Measurements from ENCODE around the gene UBAC2.

The UBAC2 gene

DNA sequence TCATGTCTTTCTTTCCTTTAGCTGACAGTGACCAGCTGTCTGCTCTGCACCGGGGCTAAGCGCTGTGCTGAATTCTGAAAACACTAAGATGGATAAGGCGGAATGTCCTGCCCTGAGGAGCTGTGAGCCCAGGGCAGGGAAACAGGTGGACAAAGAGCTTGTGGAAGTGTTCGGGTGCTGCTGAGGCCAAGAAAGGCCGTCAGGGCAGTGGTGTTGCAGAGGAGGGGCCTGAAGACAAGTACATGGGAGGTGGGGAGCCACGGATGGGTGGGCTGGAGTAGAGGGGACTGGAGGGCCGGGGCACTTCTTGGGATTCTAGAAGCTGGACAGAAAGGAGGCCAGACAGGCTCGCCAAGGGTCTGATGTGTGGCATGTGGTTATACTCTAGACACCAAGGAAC, 172.8 kb downstream of the UBAC2 start:
- H3K4me3 ChIP-seq (ENCODE audit: low read depth, low read length), result no peak overlapping the region
- DNase-seq (ENCODE audit: low read depth), result no peak
- TF ChIP-seq, protein P1, sequence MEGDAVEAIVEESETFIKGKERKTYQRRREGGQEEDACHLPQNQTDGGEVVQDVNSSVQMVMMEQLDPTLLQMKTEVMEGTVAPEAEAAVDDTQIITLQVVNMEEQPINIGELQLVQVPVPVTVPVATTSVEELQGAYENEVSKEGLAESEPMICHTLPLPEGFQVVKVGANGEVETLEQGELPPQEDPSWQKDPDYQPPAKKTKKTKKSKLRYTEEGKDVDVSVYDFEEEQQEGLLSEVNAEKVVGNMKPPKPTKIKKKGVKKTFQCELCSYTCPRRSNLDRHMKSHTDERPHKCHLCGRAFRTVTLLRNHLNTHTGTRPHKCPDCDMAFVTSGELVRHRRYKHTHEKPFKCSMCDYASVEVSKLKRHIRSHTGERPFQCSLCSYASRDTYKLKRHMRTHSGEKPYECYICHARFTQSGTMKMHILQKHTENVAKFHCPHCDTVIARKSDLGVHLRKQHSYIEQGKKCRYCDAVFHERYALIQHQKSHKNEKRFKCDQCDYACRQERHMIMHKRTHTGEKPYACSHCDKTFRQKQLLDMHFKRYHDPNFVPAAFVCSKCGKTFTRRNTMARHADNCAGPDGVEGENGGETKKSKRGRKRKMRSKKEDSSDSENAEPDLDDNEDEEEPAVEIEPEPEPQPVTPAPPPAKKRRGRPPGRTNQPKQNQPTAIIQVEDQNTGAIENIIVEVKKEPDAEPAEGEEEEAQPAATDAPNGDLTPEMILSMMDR (conservative IDR thresholded peaks at IDR 0.05; ENCODE audit: low read depth, low read length), result no peak

DNA sequence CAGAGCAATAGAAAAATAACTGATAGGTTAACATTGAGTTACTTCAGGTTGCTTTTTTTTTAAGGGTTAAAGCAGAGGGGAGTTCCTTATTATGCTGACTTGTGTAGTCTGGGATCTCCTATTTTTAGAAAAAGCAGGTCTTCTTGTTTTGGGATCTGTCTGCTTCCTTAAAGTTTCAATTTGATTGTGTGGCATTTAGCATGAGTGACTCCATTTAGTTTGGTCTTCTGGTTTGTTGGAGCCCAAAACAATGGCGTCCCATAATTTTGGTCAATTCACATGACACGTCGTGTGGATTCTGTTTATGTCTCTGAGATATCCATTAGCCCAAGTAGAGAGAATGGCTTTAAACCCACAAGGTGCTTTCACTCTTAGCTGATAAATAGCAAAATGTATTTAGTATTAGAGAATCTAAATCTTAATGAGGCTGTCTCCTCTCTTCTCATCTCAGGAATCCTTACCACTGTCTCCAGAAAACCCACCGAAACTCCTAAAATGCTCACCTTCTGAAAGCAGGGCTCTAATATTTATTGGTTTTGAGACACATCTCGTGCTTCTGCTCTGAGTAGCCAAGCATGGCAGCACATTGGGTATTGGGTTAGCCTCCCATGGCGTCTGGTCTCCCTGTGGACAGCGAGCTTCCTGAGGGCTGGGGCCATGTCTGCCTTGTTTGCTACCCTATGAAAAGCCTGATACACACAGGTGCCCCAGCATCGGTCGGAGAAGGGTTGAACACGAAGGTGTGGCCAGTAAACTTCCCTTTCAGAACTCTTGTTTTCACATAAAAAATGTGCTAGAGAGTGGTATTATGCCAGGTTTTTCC, 173.7 kb downstream of the UBAC2 start:
- TF ChIP-seq, protein P1 (conservative IDR thresholded peaks at IDR 0.05; ENCODE audit: low read depth, low read length), result no peak
- no peak overlapping the region for H3K4me3 ChIP-seq (ENCODE audit: low read depth, low read length)
- DNase-seq (ENCODE audit: low read depth), result no peak

DNA sequence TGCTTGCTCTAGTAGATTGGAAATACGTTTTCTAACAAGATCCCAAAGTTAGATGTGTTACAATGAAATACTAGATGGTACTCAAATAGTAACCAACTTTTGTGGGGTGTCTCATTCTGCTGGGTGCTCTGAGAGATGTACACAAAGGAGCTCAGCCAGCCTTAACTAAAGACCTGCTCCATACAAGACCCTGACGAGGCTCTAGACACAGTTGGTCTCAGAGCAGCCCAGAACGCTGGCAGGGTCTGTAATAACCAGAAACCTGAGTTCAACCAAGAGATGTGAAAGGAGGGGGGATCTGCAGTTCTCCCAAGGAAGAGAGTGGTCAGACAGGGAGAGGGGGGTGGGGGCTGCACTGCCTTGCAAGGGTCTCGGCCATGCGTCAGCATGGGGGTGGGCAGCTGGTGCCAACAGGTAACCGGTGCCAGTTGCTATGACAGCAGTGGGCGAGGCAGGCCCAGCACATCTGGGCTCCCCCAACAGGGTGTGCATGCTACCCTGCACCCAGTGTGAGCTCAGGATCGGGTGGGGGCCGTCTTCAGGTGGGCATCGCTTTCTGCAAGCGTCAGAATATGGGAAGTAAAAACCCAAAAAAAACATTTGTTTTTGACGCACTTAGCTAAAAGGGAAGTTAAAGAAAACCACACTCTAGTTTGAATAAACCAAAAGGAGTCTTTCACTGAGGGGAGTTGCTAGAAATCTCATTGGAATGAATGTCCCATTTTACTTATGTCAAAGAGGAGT, 174.5 kb downstream of the UBAC2 start:
- DNase-seq (ENCODE audit: low read depth), result no peak
- no peak overlapping the region for H3K4me3 ChIP-seq (ENCODE audit: low read depth, low read length)
- TF ChIP-seq, protein P1 (conservative IDR thresholded peaks at IDR 0.05; ENCODE audit: low read depth, low read length), result no peak

DNA sequence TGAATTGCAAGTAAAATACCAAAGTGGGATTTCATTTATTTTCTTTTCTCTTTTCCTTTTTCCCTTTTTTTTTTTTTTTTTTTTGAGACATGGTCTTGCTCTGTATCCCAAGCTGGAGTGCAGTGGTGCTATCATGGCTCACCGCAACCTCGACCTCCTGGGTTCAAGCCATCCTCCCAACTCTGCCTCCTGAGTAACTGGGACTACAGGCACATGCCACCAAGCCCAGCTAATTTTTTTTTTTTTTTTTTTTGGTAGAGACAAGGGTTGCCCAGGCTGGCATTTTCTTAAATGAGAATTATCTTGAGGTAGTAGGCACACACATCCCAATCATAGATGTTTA, 175.1 kb downstream of the UBAC2 start:
- DNase-seq (ENCODE audit: low read depth), result no peak
- H3K4me3 ChIP-seq (ENCODE audit: low read depth, low read length), result no peak overlapping the region
- TF ChIP-seq, protein P1 (conservative IDR thresholded peaks at IDR 0.05; ENCODE audit: low read depth, low read length), result no peak

DNA sequence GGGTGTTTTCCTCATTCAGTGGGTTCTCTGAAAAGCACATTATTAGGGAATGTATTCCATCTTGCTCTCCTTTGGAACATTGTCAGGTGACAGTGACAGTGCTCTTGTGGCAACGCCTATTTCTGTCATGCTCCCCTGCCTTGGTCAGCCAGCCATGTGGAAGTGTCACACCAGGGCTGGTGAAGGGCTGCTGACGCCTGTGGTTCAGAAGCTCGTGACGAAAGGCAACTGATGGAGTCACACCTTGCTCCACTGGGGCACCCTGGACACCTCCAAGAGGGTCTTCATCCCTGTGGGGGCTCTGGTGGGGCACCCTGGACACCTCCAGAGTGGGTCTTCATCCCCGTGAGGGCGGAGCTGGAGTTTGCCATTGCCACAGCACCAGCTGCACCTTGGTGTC, 175.5 kb downstream of the UBAC2 start:
- H3K4me3 ChIP-seq (ENCODE audit: low read depth, low read length), result no peak overlapping the region
- DNase-seq (ENCODE audit: low read depth), result no peak
- TF ChIP-seq, protein P1 (conservative IDR thresholded peaks at IDR 0.05; ENCODE audit: low read depth, low read length), result no peak

DNA sequence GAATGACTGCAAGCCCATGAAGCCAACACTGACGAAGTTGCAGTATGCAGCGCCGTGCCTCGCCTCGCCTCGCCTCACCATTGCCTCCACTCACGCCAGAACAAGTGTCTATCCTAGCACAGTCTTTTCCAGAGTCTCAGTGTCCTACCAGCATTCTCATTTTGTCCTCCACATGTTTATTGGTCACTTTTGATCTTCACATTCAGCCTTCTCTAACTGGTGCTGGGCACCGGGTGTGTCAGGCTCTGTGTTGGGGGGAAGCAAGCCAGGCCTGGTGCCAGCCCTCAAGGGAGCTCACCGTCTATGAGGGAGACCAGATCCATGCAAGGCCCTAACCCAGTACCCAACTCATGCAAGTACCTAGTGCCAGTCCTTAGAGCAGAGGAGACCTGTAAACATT, 176.3 kb downstream of the UBAC2 start:
- H3K4me3 ChIP-seq (ENCODE audit: low read depth, low read length), result no peak overlapping the region
- DNase-seq (ENCODE audit: low read depth), result no peak
- TF ChIP-seq, protein P1 (conservative IDR thresholded peaks at IDR 0.05; ENCODE audit: low read depth, low read length), result no peak
